B cell (primary cell): ENCODE data around the gene AMIGO1. TPM values are rescaled to one million over a fixed set of nuclear protein-coding genes. Genes with fewer than 3 reads are reported as not detected.
A peak's percentile ranks its signal among the peaks of the same experiment; 100 is the strongest.

Experiments
- ATAC-seq: fragments of 200-7000 bp; cut with Tn5 transposase; one replicate; pipeline ENCODE4 v1.10.0; 2021; ENCODE audit warnings: low read depth, mild to moderate bottlenecking, moderate number of reproducible peaks, moderate library complexity
- CTCF ChIA-PET: fragments of 350-600 bp; sonication (Branson Sonifier 250); formaldehyde crosslinking; loops from one replicate; lab custom pipeline; 2021; ENCODE audit warnings: antibody characterized with exemption, inconsistent platforms; lab: Charles Lee
- POLR2A ChIA-PET: fragments of 350-600 bp; sonication (Branson Sonifier 250); formaldehyde crosslinking; loops from one replicate; lab custom pipeline; 2021; ENCODE audit warnings: antibody characterized with exemption; lab: Charles Lee
- DNase-seq: peaks from one replicate; pipeline ENCODE4 v3.0.0; 2013
- H2AFZ ChIP-seq: 2 replicates; pipeline ENCODE4 v1.6.1; 2012; ENCODE audit warnings: mild to moderate bottlenecking, low read depth, low read length; ENCODE audit not compliant: insufficient read depth, poor library complexity, severe bottlenecking
- H3K27ac ChIP-seq, 2 donors: 1 replicate in 1 of 2; 2 replicates in 1 of 2; pipeline ENCODE4 v1.5.1; 2012 to 2013; ENCODE audit warnings: low read length in 2 of 2, mild to moderate bottlenecking in 2 of 2, moderate library complexity in 1 of 2
- H3K27me3 ChIP-seq, 4 experiments: fragments of 200-600 bp in 1 of 4; sonication (generic) in 1 of 4; replicated peaks in 1 of 4; 1 replicate in 2 of 4; 2 replicates in 2 of 4; pipeline versions ENCODE4 v1.6.1 to v1.7.0; 2013 to 2016; ENCODE audit warnings: low read length in 3 of 4, mild to moderate bottlenecking in 2 of 4, mixed read lengths in 1 of 4, moderate library complexity in 1 of 4; ENCODE audit not compliant: insufficient read depth in 4 of 4, control insufficient read depth in 3 of 4; ENCODE audit errors: control extremely low read depth in 1 of 4
- H3K36me3 ChIP-seq, 2 experiments: replicated peaks in 1 of 2; 1 replicate in 1 of 2; 2 replicates in 1 of 2; pipeline versions ENCODE4 v1.6.1 to v1.7.1; 2013; ENCODE audit warnings: low read length in 1 of 2; ENCODE audit not compliant: insufficient read depth in 2 of 2, control insufficient read depth in 1 of 2; ENCODE audit errors: control extremely low read depth in 1 of 2, extremely low read depth in 1 of 2
- H3K4me1 ChIP-seq, 2 donors: fragments of 200-600 bp in 1 of 2; sonication (generic) in 1 of 2; 1 replicate in 1 of 2; 2 replicates in 1 of 2; pipeline versions ENCODE4 v1.5.1 to v1.6.1; 2013 to 2017; ENCODE audit warnings: low read length in 2 of 2; ENCODE audit not compliant: control insufficient read depth in 2 of 2, insufficient read depth in 2 of 2
- H3K4me2 ChIP-seq: replicated peaks from 2 replicates; pipeline ENCODE3; 2012; ENCODE audit warnings: mild to moderate bottlenecking, low read depth, low read length; ENCODE audit not compliant: poor library complexity, severe bottlenecking
- H3K4me3 ChIP-seq, 5 experiments: fragments of 200-600 bp in 1 of 5; sonication (generic) in 1 of 5; 1 replicate in 3 of 5; 2 replicates in 2 of 5; pipeline versions ENCODE4 v1.5.1 to v1.7.0; 2011 to 2016; ENCODE audit warnings: low read length in 4 of 5, mild to moderate bottlenecking in 4 of 5, low read depth in 2 of 5, control low read depth in 1 of 5, moderate library complexity in 1 of 5; ENCODE audit not compliant: insufficient read depth in 1 of 5; ENCODE audit errors: control extremely low read depth in 1 of 5, extremely low read depth in 1 of 5
- H3K79me2 ChIP-seq: fragments of 200-600 bp; sonication (generic); one replicate; pipeline ENCODE4 v1.6.0; 2016; ENCODE audit warnings: low read length; ENCODE audit not compliant: control insufficient read depth, insufficient read depth
- H3K9ac ChIP-seq: fragments of 200-600 bp; sonication (generic); 2 replicates; pipeline ENCODE4 v1.6.1; 2017; ENCODE audit warnings: mild to moderate bottlenecking, low read length, moderate library complexity
- H3K9me3 ChIP-seq, 3 donors: one replicate each; pipeline versions ENCODE4 v1.6.1 to v1.7.1; 2013; ENCODE audit warnings: low read length in 2 of 3; ENCODE audit not compliant: control insufficient read depth in 2 of 3, insufficient read depth in 1 of 3; ENCODE audit errors: control extremely low read depth in 1 of 3
- H4K20me1 ChIP-seq: 2 replicates; pipeline ENCODE4 v1.6.0; 2012; ENCODE audit warnings: mild to moderate bottlenecking, low read length; ENCODE audit not compliant: insufficient read depth, control insufficient read depth, poor library complexity, severe bottlenecking
- H3K27ac Mint-ChIP-seq: one replicate; pipeline ENCODE4 v1.8.0; 2021; ENCODE audit warnings: mixed read lengths
- H3K27me3 Mint-ChIP-seq: one replicate; pipeline ENCODE4 v1.8.0; 2021; ENCODE audit warnings: mixed read lengths
- H3K4me1 Mint-ChIP-seq: one replicate; pipeline ENCODE4 v1.8.0; 2021; ENCODE audit warnings: mixed read lengths
- H3K4me3 Mint-ChIP-seq: one replicate; pipeline ENCODE4 v1.8.0; 2021; ENCODE audit warnings: mixed read lengths
- H3K9me3 Mint-ChIP-seq: one replicate; pipeline ENCODE4 v1.8.0; 2022; ENCODE audit warnings: mixed read lengths; ENCODE audit not compliant: insufficient read depth
- EZH2 ChIP-seq: IDR thresholded peaks from 2 replicates; pipeline ENCODE4 v1.6.1; 2012; ENCODE audit warnings: borderline replicate concordance, low read depth, mild to moderate bottlenecking, moderate library complexity, low read length; ENCODE audit not compliant: insufficient read depth, poor library complexity, severe bottlenecking
- WGBS: methylation state at CpG from one replicate; pipeline ENCODE4 v1.1.5; 2013; ENCODE audit warnings: missing lambda C conversion rate; ENCODE audit not compliant: insufficient coverage; 5-methylcytosine and 5-hydroxymethylcytosine counted together
- intact Hi-C: fragments of 100-400 bp; cut with micrococcal nuclease; formaldehyde crosslinking; loops from one replicate; pipeline ENCODE4 v1.10.0; 2022
- polyA plus RNA-seq: library from polyadenylated mRNA; depleted of rRNA; stranded (reverse); fragments of >200 nt; gene quantifications from 2 replicates; pipeline ENCODE4 v1.2.3, GENCODE V29; 2012
- total RNA-seq, 2 donors: library from RNA; stranded (reverse); fragments of 120-200 nt in 1 of 2; gene quantifications; 1 replicate in 1 of 2; 2 replicates in 1 of 2; pipeline versions ENCODE4 v1.2.3 to v1.2.4, GENCODE V29; 2013 to 2022
- TF ChIP-seq, protein P1 (sequence below): fragments of 200-600 bp; IDR thresholded peaks from one replicate; pipeline ENCODE4 v1.8.0; 2022; ENCODE audit warnings: antibody characterized with exemption, mild to moderate bottlenecking

Gene AMIGO1
- total and polyA plus RNA-seq, 2 donors (not counting 1 experiment from before 2014, with no cell fraction given), result 0.19 to 2.4 TPM

DNA sequence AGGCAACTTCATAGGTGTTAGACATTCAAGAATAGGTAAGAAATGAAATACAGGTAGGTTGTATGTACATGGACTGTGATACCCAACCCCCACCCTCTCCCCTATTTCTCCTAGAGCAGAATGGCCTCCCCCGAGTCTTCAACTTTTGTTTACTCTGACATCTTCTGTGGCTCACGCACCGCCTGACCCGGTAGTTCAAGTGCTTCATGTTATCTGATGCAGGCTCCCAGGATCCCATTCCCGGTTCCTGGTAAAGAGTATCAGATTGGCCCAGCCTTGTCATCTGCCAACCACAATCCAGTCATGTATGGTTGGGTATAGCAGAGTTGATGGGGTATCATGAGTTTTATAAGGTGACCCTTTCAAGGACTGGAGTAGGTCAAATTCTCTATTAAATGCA is 48.0 kb upstream of the AMIGO1 start:
- Mint-ChIP-seq H3K27ac (no peak overlapping the region), H3K27me3 (no peaks in the 10 kb centered on the region), H3K4me3 (no peak overlapping the region), H3K9me3 (no peaks in the 10 kb centered on the region), H3K4me1 (peaks cover 77% of the 10 kb centered on the region)
- Histone ChIP-seq H3K27me3 (no peaks in the 10 kb centered on the region), H3K4me3 (no peak overlapping the region), H2AFZ (no peak overlapping the region), H3K4me2 (no peak overlapping the region), H3K9ac (no peak overlapping the region), H3K27ac (no peak overlapping the region), H4K20me1 (peaks cover 80% of the 10 kb centered on the region), H3K4me1 (peaks cover 7 to 23% of the 10 kb centered on the region in 2 donors), H3K9me3 (no peaks in the 10 kb centered on the region), H3K36me3 (no peaks in the 10 kb centered on the region), H3K79me2 (peaks cover 100% of the 10 kb centered on the region)
- no peak for TF ChIP-seq EZH2
- TF ChIP-seq, protein P1, sequence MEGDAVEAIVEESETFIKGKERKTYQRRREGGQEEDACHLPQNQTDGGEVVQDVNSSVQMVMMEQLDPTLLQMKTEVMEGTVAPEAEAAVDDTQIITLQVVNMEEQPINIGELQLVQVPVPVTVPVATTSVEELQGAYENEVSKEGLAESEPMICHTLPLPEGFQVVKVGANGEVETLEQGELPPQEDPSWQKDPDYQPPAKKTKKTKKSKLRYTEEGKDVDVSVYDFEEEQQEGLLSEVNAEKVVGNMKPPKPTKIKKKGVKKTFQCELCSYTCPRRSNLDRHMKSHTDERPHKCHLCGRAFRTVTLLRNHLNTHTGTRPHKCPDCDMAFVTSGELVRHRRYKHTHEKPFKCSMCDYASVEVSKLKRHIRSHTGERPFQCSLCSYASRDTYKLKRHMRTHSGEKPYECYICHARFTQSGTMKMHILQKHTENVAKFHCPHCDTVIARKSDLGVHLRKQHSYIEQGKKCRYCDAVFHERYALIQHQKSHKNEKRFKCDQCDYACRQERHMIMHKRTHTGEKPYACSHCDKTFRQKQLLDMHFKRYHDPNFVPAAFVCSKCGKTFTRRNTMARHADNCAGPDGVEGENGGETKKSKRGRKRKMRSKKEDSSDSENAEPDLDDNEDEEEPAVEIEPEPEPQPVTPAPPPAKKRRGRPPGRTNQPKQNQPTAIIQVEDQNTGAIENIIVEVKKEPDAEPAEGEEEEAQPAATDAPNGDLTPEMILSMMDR, result no peak
- POLR2A ChIA-PET, result no interaction called here
- no peak for ATAC-seq
- intact Hi-C loops, result no loop called here
- no peak for DNase-seq
- CTCF ChIA-PET, result no interaction called here
- WGBS, result 96% methylated on average over 4 of the region's 5 CpGs

DNA sequence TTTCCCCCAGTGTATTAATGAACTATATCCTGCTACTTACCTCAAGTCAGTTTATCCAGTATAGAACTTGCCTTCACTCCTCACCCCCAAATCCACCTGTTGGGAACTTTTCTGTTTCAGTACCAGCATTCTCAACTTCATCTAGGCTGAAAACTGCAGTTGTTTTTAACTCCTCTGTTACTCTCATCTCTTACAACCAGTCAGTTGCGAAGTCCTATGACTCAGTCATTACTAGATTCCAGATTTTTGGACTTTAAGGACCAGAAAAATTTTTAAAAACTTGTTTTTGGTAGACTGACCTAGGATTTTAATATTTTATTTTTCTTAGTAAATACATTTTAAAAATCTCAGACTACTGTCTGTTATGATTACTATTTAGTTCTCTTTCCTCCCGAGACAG is 47.0 kb upstream of the AMIGO1 start:
- Histone ChIP-seq H4K20me1 (peaks cover 78% of the 10 kb centered on the region), H3K27ac (no peak overlapping the region), H3K27me3 (no peaks in the 10 kb centered on the region), H3K9ac (no peak overlapping the region), H3K4me2 (peak overlapping the region; percentile 21), H3K36me3 (no peaks in the 10 kb centered on the region), H3K4me3 (no peak overlapping the region), H3K9me3 (no peaks in the 10 kb centered on the region), H3K79me2 (peaks cover 100% of the 10 kb centered on the region), H3K4me1 (peaks cover 7 to 22% of the 10 kb centered on the region in 2 donors), H2AFZ (no peak overlapping the region)
- ATAC-seq (no peak), DNase-seq (no peak)
- Mint-ChIP-seq H3K4me3 (peak overlapping the region; percentile 11), H3K9me3 (no peaks in the 10 kb centered on the region), H3K27ac (no peak overlapping the region), H3K4me1 (peaks cover 73% of the 10 kb centered on the region), H3K27me3 (no peaks in the 10 kb centered on the region)
- CTCF ChIA-PET, result no interaction called here
- no CpG with 5 or more reads among the region's 2 CpGs for WGBS
- intact Hi-C loops, result no loop called here
- POLR2A ChIA-PET, result no interaction called here
- no peak for TF ChIP-seq EZH2
- TF ChIP-seq, protein P1, result no peak
